CD4-positive, alpha-beta T cell (primary cell): Measurements from ENCODE around the gene OPCML. TPM values are rescaled to one million over a fixed set of nuclear protein-coding genes. Genes with fewer than 3 reads are reported as not detected.

Experiments used
- ATAC-seq: fragments of 200-7000 bp; cut with Tn5 transposase; one replicate; pipeline ENCODE4 v1.10.0; 2022; ENCODE audit warnings: mild to moderate bottlenecking; ENCODE audit not compliant: poor library complexity
- CTCF ChIA-PET: fragments of 350-600 bp; sonication (Branson Sonifier 250); formaldehyde crosslinking; loops from one replicate; lab custom pipeline; 2021; ENCODE audit warnings: antibody characterized with exemption, inconsistent platforms; lab: Charles Lee
- POLR2A ChIA-PET: fragments of 350-600 bp; sonication (Branson Sonifier 250); formaldehyde crosslinking; loops from one replicate; lab custom pipeline; 2021; ENCODE audit warnings: antibody characterized with exemption, inconsistent platforms; lab: Charles Lee
- DNase-seq, 14 experiments: peaks; one replicate each; pipeline ENCODE4 v3.0.0-alpha.2; 2013 to 2020; ENCODE audit warnings: mixed read lengths in 2 of 14
- H3K27ac ChIP-seq, 2 donors: one replicate each; pipeline versions ENCODE4 v1.5.1 to v1.7.0; 2013; ENCODE audit warnings: low read length in 2 of 2, low read depth in 1 of 2, mild to moderate bottlenecking in 1 of 2
- H3K27me3 ChIP-seq, 2 experiments: 1 replicate in 1 of 2; 2 replicates in 1 of 2; pipeline versions ENCODE4 v1.6.1 to v1.7.0; 2013; ENCODE audit warnings: low read length in 2 of 2, control low read depth in 1 of 2, mild to moderate bottlenecking in 1 of 2, moderate library complexity in 1 of 2; ENCODE audit not compliant: insufficient read depth in 2 of 2, control insufficient read depth in 1 of 2
- H3K36me3 ChIP-seq: one replicate; pipeline ENCODE4 v1.6.1; 2013; ENCODE audit warnings: low read length, control low read depth; ENCODE audit not compliant: insufficient read depth
- H3K4me1 ChIP-seq: one replicate; pipeline ENCODE4 v1.6.1; 2013; ENCODE audit warnings: low read length, control low read depth; ENCODE audit not compliant: insufficient read depth
- H3K4me3 ChIP-seq: one replicate; pipeline ENCODE4 v1.5.1; 2013; ENCODE audit warnings: mild to moderate bottlenecking, low read length, moderate library complexity
- H3K9me3 ChIP-seq, 2 experiments: 1 replicate in 1 of 2; 2 replicates in 1 of 2; pipeline versions ENCODE4 v1.6.1 to v1.7.0; 2013; ENCODE audit warnings: low read length in 2 of 2, mild to moderate bottlenecking in 2 of 2, control low read depth in 1 of 2, moderate library complexity in 1 of 2; ENCODE audit not compliant: control insufficient read depth in 1 of 2, insufficient read depth in 1 of 2
- H3K27ac Mint-ChIP-seq: one replicate; pipeline ENCODE4 v1.8.0; 2020; ENCODE audit warnings: mixed read lengths
- H3K27me3 Mint-ChIP-seq: one replicate; pipeline ENCODE4 v1.8.0; 2021; ENCODE audit warnings: mixed read lengths
- H3K36me3 Mint-ChIP-seq: one replicate; pipeline ENCODE4 v1.8.0; 2021; ENCODE audit warnings: low read depth, mixed read lengths
- H3K4me1 Mint-ChIP-seq: one replicate; pipeline ENCODE4 v1.8.0; 2021; ENCODE audit warnings: low read depth, mixed read lengths
- H3K4me3 Mint-ChIP-seq: one replicate; pipeline ENCODE4 v1.8.0; 2020; ENCODE audit warnings: mild to moderate bottlenecking, mixed read lengths
- H3K9me3 Mint-ChIP-seq: one replicate; pipeline ENCODE4 v1.8.0; 2020; ENCODE audit warnings: mixed read lengths
- CTCF ChIP-seq: fragments of 200-600 bp; IDR thresholded peaks from one replicate; pipeline ENCODE4 v1.8.0; 2022; ENCODE audit warnings: antibody characterized with exemption, mild to moderate bottlenecking
- intact Hi-C, 2 experiments: fragments of 100-400 bp; cut with DNase I in 1 of 2; cut with micrococcal nuclease in 1 of 2; formaldehyde crosslinking; loops; one replicate each; pipeline versions ENCODE4 v1.15.1 to v1.9.0; 2023 to 2025; cut with DNase I, micrococcal nuclease
- total RNA-seq, 174 experiments: library from RNA in 2 of 174; stranded (reverse) in 2 of 174; gene quantifications; one replicate each; pipeline ENCODE4 v1.2.3 and lab custom pipeline; 2021 to 2026

Gene OPCML
- total RNA-seq, 2 experiments from 2014 or later: not detected

GRCh38 chr11:132551016-132551415, 981.3 kb downstream of the OPCML start:
- no peak overlapping the region for H3K4me3 Mint-ChIP-seq
- H3K27ac ChIP-seq: no peak overlapping the region
- CTCF ChIA-PET: no interaction called here
- no peaks in the 10 kb centered on the region for H3K27me3 ChIP-seq
- no peaks in the 10 kb centered on the region for H3K36me3 Mint-ChIP-seq
- H3K27ac Mint-ChIP-seq: no peak overlapping the region
- ATAC-seq: no peak
- no peaks in the 10 kb centered on the region for H3K36me3 ChIP-seq
- no peaks in the 10 kb centered on the region for H3K27me3 Mint-ChIP-seq
- TF ChIP-seq CTCF: no peak
- DNase-seq: no peak
- POLR2A ChIA-PET: no interaction called here
- no peaks in the 10 kb centered on the region for H3K4me1 ChIP-seq
- intact Hi-C loops: no loop called here
- no peaks in the 10 kb centered on the region for H3K9me3 ChIP-seq
- no peaks in the 10 kb centered on the region for H3K4me1 Mint-ChIP-seq
- peaks cover 5% of the 10 kb centered on the region for H3K9me3 Mint-ChIP-seq
- no peak overlapping the region for H3K4me3 ChIP-seq

- no peaks in the 10 kb centered on the region for H3K4me1 ChIP-seq
- no peak for DNase-seq
- Mint-ChIP-seq H3K27ac (no peak overlapping the region), H3K36me3 (no peaks in the 10 kb centered on the region), H3K4me3 (no peak overlapping the region), H3K9me3 (peaks cover 8% of the 10 kb centered on the region), H3K4me1 (no peaks in the 10 kb centered on the region), H3K27me3 (no peaks in the 10 kb centered on the region)
- no peaks in the 10 kb centered on the region for H3K27me3 ChIP-seq
- ChIA-PET CTCF (no interaction called here), POLR2A (no interaction called here)
- ATAC-seq: no peak
- no peak overlapping the region for H3K4me3 ChIP-seq
- H3K27ac ChIP-seq: no peak overlapping the region
- TF ChIP-seq CTCF: no peak
- H3K9me3 ChIP-seq: no peaks in the 10 kb centered on the region
- no peaks in the 10 kb centered on the region for H3K36me3 ChIP-seq
- intact Hi-C loops: no loop called here
Measured at GRCh38 chr11:132549561-132549960, 982.7 kb downstream of the OPCML start.

- Mint-ChIP-seq H3K27ac (no peak overlapping the region), H3K9me3 (peaks cover 8% of the 10 kb centered on the region), H3K4me3 (no peak overlapping the region), H3K27me3 (no peaks in the 10 kb centered on the region), H3K4me1 (no peaks in the 10 kb centered on the region), H3K36me3 (no peaks in the 10 kb centered on the region)
- no peak for TF ChIP-seq CTCF
- intact Hi-C loops: no loop called here
- CTCF ChIA-PET: no interaction called here
- H3K9me3 ChIP-seq: no peaks in the 10 kb centered on the region
- H3K4me1 ChIP-seq: no peaks in the 10 kb centered on the region
- no peak overlapping the region for H3K27ac ChIP-seq
- POLR2A ChIA-PET: no interaction called here
- H3K4me3 ChIP-seq: no peak overlapping the region
- no peak for ATAC-seq
- no peaks in the 10 kb centered on the region for H3K27me3 ChIP-seq
- DNase-seq: no peak
- no peaks in the 10 kb centered on the region for H3K36me3 ChIP-seq
Measured at GRCh38 chr11:132549001-132549400, 983.3 kb downstream of the OPCML start.
